ENCODE data around the gene BRMS1L.

- TF ChIP-seq CTCF (IDR thresholded peaks at IDR 0.05) (no peak), POLR2A (IDR thresholded peaks at IDR 0.05) (no peak)
These were observed 18.4 kb downstream of the BRMS1L start for GRCh38 chr14:35844494-35844893.

Data from right lobe of liver (tissue), 4 donors.